CD8-positive, alpha-beta memory T cell (primary cell): ENCODE measurements around the gene IQCH. TPM values are rescaled to one million over a fixed set of nuclear protein-coding genes. Genes with fewer than 3 reads are reported as not detected.
"Not testable (repeated sequence)": the region's sequence is repeated elsewhere in the genome, so short reads cannot be mapped to it uniquely, and the experiment has no call there.

ENCODE experiments used
- CTCF ChIA-PET: fragments of 350-600 bp; sonication (Branson Sonifier 250); formaldehyde crosslinking; loops from one replicate; lab custom pipeline; 2021; ENCODE audit warnings: antibody characterized with exemption; lab: Charles Lee
- POLR2A ChIA-PET: fragments of 350-600 bp; sonication (Branson Sonifier 250); formaldehyde crosslinking; loops from one replicate; lab custom pipeline; 2021; ENCODE audit warnings: antibody characterized with exemption; lab: Charles Lee
- DNase-seq, 5 donors: peaks; one replicate each; pipeline versions ENCODE4 v3.0.0 to v3.0.0-alpha.2; 2020 to 2022; ENCODE audit warnings: mixed read lengths in 1 of 5
- H3K27ac ChIP-seq: one replicate; pipeline ENCODE4 v1.7.0; 2013; ENCODE audit warnings: low read depth, mild to moderate bottlenecking, low read length, moderate library complexity
- H3K27me3 ChIP-seq: 2 replicates; pipeline ENCODE4 v1.7.0; 2013; ENCODE audit warnings: low read length, mild to moderate bottlenecking; ENCODE audit not compliant: insufficient read depth, poor library complexity, severe bottlenecking
- H3K36me3 ChIP-seq: 2 replicates; pipeline ENCODE4 v1.7.0; 2013; ENCODE audit warnings: mild to moderate bottlenecking, low read length, moderate library complexity; ENCODE audit not compliant: insufficient read depth
- H3K4me1 ChIP-seq: 2 replicates; pipeline ENCODE4 v1.7.0; 2013; ENCODE audit warnings: mild to moderate bottlenecking, low read length, moderate library complexity; ENCODE audit not compliant: insufficient read depth
- H3K4me3 ChIP-seq: 2 replicates; pipeline ENCODE4 v1.7.0; 2013; ENCODE audit warnings: mild to moderate bottlenecking, low read length
- H3K9me3 ChIP-seq: 2 replicates; pipeline ENCODE4 v1.7.0; 2013; ENCODE audit warnings: mild to moderate bottlenecking, low read length
- H3K27ac Mint-ChIP-seq, 8 donors: one replicate each; pipeline ENCODE4 v1.8.0; 2020 to 2021; ENCODE audit warnings: mixed read lengths in 8 of 8, mild to moderate bottlenecking in 6 of 8, inconsistent platforms in 3 of 8, moderate library complexity in 3 of 8
- H3K27me3 Mint-ChIP-seq, 2 donors: one replicate each; pipeline ENCODE4 v1.8.0; 2020 to 2021; ENCODE audit warnings: mixed read lengths in 2 of 2, mild to moderate bottlenecking in 1 of 2, moderate library complexity in 1 of 2
- H3K36me3 Mint-ChIP-seq, 3 donors: one replicate each; pipeline ENCODE4 v1.8.0; 2020 to 2021; ENCODE audit warnings: mixed read lengths in 3 of 3, inconsistent platforms in 1 of 3, mild to moderate bottlenecking in 1 of 3
- H3K4me1 Mint-ChIP-seq, 3 donors: one replicate each; pipeline ENCODE4 v1.8.0; 2020 to 2021; ENCODE audit warnings: mixed read lengths in 3 of 3, inconsistent platforms in 1 of 3, mild to moderate bottlenecking in 1 of 3
- H3K4me3 Mint-ChIP-seq, 7 donors: one replicate each; pipeline ENCODE4 v1.8.0; 2020 to 2021; ENCODE audit warnings: mixed read lengths in 7 of 7, mild to moderate bottlenecking in 6 of 7, moderate library complexity in 4 of 7, inconsistent platforms in 2 of 7
- H3K9me3 Mint-ChIP-seq, 5 donors: one replicate each; pipeline ENCODE4 v1.8.0; 2020 to 2022; ENCODE audit warnings: mixed read lengths in 5 of 5, mild to moderate bottlenecking in 3 of 5, moderate library complexity in 2 of 5, inconsistent platforms in 1 of 5
- polyA plus RNA-seq: library from polyadenylated mRNA; unstranded; fragments of 300-500 nt; fragmentation: Illumina TruSeq; gene quantifications from one replicate; pipeline ENCODE4 v1.2.3, GENCODE V29; 2021
- total RNA-seq, 2 experiments: library from RNA; stranded (reverse); gene quantifications; one replicate each; pipeline ENCODE4 v1.2.3, GENCODE V29; 2021

IQCH gene
- total and polyA plus RNA-seq, 3 experiments from 2014 or later, result 0.52 to 1.3 (median 1.0) TPM

DNA sequence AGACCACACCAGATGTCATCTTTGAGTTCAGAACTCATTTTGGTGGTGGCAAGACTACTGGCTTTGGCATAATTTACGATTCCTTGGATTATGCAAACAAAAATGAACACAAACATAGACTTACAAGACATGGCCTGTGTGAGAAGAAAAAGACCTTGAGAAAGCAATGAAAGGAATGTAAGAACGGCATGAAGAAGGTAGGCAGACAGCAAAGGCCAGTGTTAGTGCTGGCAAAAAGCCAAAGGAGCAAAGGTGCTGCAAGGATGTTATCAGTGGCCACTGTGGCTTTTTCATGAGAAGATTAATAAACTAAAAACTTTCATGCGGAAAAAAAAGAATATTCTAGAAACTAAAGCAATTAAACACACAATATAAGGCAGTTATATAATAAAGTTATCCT lies 22.0 kb upstream of the IQCH start:
- Mint-ChIP-seq H3K4me1 (peaks cover 17 to 28% (median 22%) of the 10 kb centered on the region in 3 donors), H3K4me3 (no peak overlapping the region), H3K27me3 (no peaks in the 10 kb centered on the region), H3K27ac (no peak overlapping the region), H3K9me3 (no peaks in the 10 kb centered on the region), H3K36me3 (peaks cover 27 to 80% (median 36%) of the 10 kb centered on the region in 3 donors)
- Histone ChIP-seq H3K4me3 (no peak overlapping the region), H3K27ac (no peak overlapping the region), H3K9me3 (no peaks in the 10 kb centered on the region), H3K4me1 (no peaks in the 10 kb centered on the region), H3K27me3 (no peaks in the 10 kb centered on the region), H3K36me3 (peaks cover 29% of the 10 kb centered on the region)
- CTCF ChIA-PET, result no interaction called here
- DNase-seq, result no peak
- POLR2A ChIA-PET, result interaction anchor here (0.7 kb wide), 1 partner anchor 23 kb away, joined by 3 read pairs; no protein-coding TSS in a partner anchor

DNA sequence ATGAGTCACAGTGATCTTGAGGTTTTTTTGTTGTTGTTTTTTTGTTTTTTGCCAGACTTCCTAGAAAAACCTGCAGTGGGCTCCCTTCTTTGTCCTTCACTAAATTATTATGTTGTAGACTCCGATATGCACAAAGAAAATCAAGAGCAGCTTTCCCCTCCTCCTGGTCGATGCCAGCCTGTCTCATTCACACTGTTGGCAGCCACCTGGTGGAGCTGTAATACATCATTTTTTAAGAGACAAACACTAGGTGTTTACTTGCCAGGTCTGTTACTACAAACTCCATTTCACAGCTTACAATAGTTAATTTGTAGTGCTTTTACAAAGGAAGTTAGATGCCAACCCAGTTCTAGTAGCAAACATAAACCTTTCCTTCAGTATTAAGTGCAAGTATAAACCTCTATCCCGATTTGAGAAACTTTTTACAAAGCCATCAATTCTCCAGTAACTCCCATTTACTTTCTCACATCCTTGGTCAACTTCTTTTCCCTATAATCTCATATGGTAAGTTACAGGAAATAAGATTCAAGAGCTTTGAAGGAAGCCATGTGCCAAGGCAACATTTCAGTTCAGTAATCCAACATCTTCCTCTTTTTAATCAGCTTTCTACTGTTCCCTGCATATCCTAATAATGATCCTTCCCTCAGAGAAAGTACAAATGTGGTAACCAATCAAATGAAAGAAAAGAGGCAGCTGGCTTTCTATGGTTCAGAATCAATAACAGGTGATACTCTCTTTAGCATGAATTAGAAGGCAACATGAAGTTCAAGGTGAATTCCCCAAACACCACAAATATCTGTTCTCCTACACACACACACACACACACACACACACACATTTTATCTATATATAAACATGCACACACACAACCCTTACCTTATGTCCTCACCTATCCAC lies 14.1 kb upstream of the IQCH start:
- peaks cover 2 to 19% (median 6%) of the 10 kb centered on the region in 3 donors for H3K36me3 Mint-ChIP-seq
- no peaks in the 10 kb centered on the region for H3K27me3 ChIP-seq
- peak in 3 of 5 donors; percentile 5 to 53 (median 18) for DNase-seq
- H3K9me3 Mint-ChIP-seq, result no peaks in the 10 kb centered on the region
- H3K27me3 Mint-ChIP-seq, result no peaks in the 10 kb centered on the region
- no peaks in the 10 kb centered on the region for H3K9me3 ChIP-seq
- no peak overlapping the region for H3K27ac ChIP-seq
- POLR2A ChIA-PET, result interaction anchor here (1.2 kb wide), 1 partner anchor 14 kb away, joined by 5 read pairs; the partner anchor contains the start of genes AAGAB and IQCH
- peaks cover 34% of the 10 kb centered on the region for H3K4me1 ChIP-seq
- no peak overlapping the region for H3K4me3 ChIP-seq
- H3K27ac Mint-ChIP-seq, result peak overlapping the region; percentile 43 to 92 (median 83)
- CTCF ChIA-PET, result interaction anchor here (0.7 to 2.2 kb wide), 8 partner anchors 9 to 595 kb away, joined by 3 to 9 read pairs (median 5); partner anchors contain the start of genes AAGAB and IQCH
- H3K36me3 ChIP-seq, result no peaks in the 10 kb centered on the region
- peaks cover 45 to 68% (median 63%) of the 10 kb centered on the region in 3 donors for H3K4me1 Mint-ChIP-seq
- peak overlapping the region in 6 of 7 donors; percentile 58 to 80 (median 68) for H3K4me3 Mint-ChIP-seq

DNA sequence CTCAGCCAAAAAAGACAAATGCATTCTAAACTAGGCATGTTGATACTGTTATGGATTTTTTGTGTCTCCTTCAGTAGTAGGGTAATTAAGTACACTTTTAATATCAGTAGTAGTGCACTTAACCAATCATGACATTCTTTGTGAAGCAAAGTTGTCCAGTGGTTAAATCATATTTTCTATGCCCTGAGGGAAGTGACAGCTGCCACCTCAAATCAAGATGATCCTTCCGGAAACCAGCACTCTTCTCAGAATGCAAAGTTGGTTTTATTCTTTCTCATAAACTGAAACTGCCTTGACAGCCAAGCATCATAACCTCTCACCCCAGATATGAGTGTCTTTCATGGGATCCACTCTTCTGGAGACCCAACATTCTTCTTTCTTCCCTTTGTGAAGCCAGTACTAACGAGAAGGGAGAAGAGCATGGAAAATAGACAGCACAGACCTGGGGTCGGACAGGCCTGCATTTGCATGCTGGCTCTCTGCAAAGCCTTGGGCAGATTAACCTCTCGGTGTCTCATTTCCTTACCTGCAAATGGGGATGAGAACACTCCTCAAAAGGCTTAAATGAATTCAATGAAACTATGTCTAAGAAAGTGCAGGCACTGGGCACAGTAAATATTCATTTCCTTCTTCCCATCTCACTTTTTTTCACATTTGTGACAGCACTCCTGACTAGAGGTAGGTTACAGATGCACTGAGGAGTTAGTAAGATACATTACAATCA lies 13.3 kb upstream of the IQCH start:
- DNase-seq, result peak in 1 of 5 donors; percentile 6
- Mint-ChIP-seq H3K27ac (peak overlapping the region; percentile 43 to 92 (median 83)), H3K4me3 (peak overlapping the region; percentile 3 to 80 (median 67)), H3K4me1 (peaks cover 46 to 70% (median 67%) of the 10 kb centered on the region in 3 donors), H3K36me3 (peaks cover 8 to 18% (median 9%) of the 10 kb centered on the region in 3 donors), H3K9me3 (no peaks in the 10 kb centered on the region), H3K27me3 (no peaks in the 10 kb centered on the region)
- no peak overlapping the region for H3K27ac ChIP-seq
- H3K9me3 ChIP-seq, result no peaks in the 10 kb centered on the region
- no peaks in the 10 kb centered on the region for H3K36me3 ChIP-seq
- ChIA-PET POLR2A (interaction anchor here (1.2 kb wide), 1 partner anchor 13 kb away, joined by 5 read pairs; the partner anchor contains the start of genes AAGAB and IQCH), CTCF (interaction anchor here (1.2 to 2.2 kb wide), 4 partner anchors 10 to 30 kb away, joined by 3 to 6 read pairs (median 4); partner anchors contain the start of genes AAGAB and IQCH)
- H3K4me1 ChIP-seq, result peaks cover 34% of the 10 kb centered on the region
- no peaks in the 10 kb centered on the region for H3K27me3 ChIP-seq
- peak overlapping the region; percentile 44 for H3K4me3 ChIP-seq

DNA sequence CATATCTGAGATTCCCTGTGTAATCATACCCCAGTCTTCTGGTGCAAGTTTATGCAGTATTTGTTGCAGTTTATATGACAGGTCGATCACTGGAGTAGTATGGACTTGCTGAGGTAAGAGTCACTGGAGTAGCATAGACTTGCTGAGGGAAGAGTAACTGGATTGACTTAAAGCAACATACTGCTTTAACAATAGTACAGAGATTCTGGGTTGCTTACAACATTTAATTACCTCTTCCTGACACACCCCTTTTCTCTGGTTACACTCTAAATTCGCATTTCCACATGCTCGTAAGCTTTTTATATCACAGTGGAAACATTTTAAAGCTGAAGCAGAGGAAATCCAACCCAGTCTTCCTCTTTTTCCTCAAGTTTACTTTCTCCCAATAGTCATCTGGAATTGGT lies 11.9 kb upstream of the IQCH start:
- Mint-ChIP-seq H3K4me1 (peaks cover 46 to 67% (median 61%) of the 10 kb centered on the region in 3 donors), H3K27ac (peak overlapping the region; percentile 22 to 86 (median 63)), H3K36me3 (peaks cover 15 to 29% (median 19%) of the 10 kb centered on the region in 3 donors), H3K4me3 (peak overlapping the region in 5 of 7 donors; percentile 7 to 61 (median 16)), H3K27me3 (no peaks in the 10 kb centered on the region), H3K9me3 (peaks cover 0 to 4% (median 0%) of the 10 kb centered on the region in 5 donors)
- H3K36me3 ChIP-seq, result no peaks in the 10 kb centered on the region
- DNase-seq, result no peak
- ChIA-PET POLR2A (no interaction called here), CTCF (no interaction called here)
- no peak overlapping the region for H3K4me3 ChIP-seq
- no peak overlapping the region for H3K27ac ChIP-seq
- H3K27me3 ChIP-seq, result no peaks in the 10 kb centered on the region
- peaks cover 34% of the 10 kb centered on the region for H3K4me1 ChIP-seq
- H3K9me3 ChIP-seq, result no peaks in the 10 kb centered on the region

DNA sequence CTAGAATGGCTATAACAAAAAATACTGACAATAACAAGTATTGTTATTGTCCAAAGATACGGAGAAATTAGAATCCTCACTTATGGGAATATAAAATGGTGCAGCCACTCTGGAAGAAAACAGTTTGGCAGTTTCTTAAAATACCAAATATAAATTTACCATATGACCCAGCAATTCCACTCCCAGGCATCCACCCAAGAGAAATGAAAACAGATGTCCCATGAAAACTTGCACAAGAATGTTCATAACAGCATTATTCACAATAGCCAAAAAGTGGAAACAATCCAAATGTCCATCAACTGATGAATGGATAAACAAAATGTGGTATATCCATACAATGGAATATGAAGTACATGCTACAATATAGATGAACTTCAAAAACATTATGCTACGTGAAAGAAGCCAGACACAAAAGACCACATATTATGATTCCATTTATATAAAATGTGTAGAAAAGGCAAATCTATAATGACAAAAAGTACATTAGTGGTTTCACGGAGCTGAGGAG lies 9.6 kb upstream of the IQCH start:
- Histone ChIP-seq H3K27me3 (no peaks in the 10 kb centered on the region), H3K36me3 (no peaks in the 10 kb centered on the region), H3K4me1 (peaks cover 30% of the 10 kb centered on the region), H3K27ac (no peak overlapping the region), H3K4me3 (no peak overlapping the region), H3K9me3 (no peaks in the 10 kb centered on the region)
- peaks cover 15 to 30% (median 19%) of the 10 kb centered on the region in 3 donors for H3K36me3 Mint-ChIP-seq
- DNase-seq, result no peak
- H3K27me3 Mint-ChIP-seq, result no peaks in the 10 kb centered on the region
- ChIA-PET POLR2A (no interaction called here), CTCF (no interaction called here)
- H3K4me1 Mint-ChIP-seq, result peaks cover 47 to 74% (median 66%) of the 10 kb centered on the region in 3 donors
- no peak overlapping the region for H3K4me3 Mint-ChIP-seq
- H3K27ac Mint-ChIP-seq, result peak overlapping the region in 1 of 8 donors; percentile 54
- H3K9me3 Mint-ChIP-seq, result peaks cover 0 to 6% (median 0%) of the 10 kb centered on the region in 5 donors

DNA sequence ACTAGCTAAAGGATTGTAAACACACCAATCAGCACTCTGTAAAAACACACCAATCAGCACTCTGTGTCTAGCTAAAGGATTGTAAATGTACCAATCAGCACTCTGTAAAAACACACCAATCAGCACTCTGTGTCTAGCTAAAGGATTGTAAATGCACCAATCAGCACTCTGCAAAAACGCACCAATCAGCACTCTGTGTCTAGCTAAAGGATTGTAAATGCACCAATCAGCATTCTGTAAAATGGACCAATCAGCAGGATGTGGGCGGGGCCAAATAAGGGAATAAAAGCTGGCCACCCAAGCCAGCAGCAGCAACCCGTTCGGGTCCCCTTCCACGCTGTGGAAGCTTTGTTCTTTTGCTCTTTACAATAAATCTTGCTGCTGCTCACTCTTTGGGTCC lies 8.0 kb upstream of the IQCH start:
- H3K4me3 Mint-ChIP-seq, POLR2A ChIA-PET, H3K27ac ChIP-seq, H3K27me3 ChIP-seq, CTCF ChIA-PET, H3K9me3 ChIP-seq, H3K4me3 ChIP-seq, H3K27me3 Mint-ChIP-seq, H3K36me3 ChIP-seq, H3K9me3 Mint-ChIP-seq, DNase-seq: not testable (repeated sequence)
- Mint-ChIP-seq H3K36me3 (peaks cover 15 to 31% (median 19%) of the 10 kb centered on the region in 3 donors), H3K27ac (peak overlapping the region in 1 of 8 donors; percentile 17), H3K4me1 (peaks cover 37 to 68% (median 62%) of the 10 kb centered on the region in 3 donors)
- H3K4me1 ChIP-seq, result peaks cover 14% of the 10 kb centered on the region

DNA sequence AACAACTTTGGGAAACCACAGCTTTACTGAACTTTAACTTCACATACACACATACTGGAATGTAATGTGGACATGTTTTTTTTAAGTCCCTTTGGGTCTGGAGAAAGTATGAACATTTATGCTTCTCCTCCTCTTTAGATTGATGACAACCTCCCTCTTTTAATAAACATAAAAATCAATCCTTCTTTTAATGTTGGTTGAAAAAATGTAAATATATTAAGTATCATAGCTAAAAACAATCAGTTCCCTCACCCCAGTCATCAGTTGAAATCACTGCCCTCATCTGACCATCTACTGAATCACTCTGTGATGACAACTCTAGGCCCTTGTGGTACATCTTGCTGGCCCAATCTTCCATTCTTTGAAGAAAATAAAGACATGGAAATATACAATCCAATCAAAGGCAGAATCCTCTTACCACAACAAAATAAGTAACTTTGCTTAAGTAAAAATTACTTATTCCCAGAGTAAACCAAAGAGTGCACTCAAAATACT lies 6.5 kb upstream of the IQCH start:
- H3K4me1 ChIP-seq, result peaks cover 9% of the 10 kb centered on the region
- Mint-ChIP-seq H3K9me3 (peaks cover 0 to 6% (median 0%) of the 10 kb centered on the region in 5 donors), H3K4me1 (peaks cover 41 to 69% (median 65%) of the 10 kb centered on the region in 3 donors), H3K36me3 (peaks cover 15 to 31% (median 22%) of the 10 kb centered on the region in 3 donors), H3K4me3 (no peak overlapping the region), H3K27me3 (no peaks in the 10 kb centered on the region), H3K27ac (peak overlapping the region in 4 of 8 donors; percentile 7 to 20 (median 10))
- no peaks in the 10 kb centered on the region for H3K27me3 ChIP-seq
- no peak for DNase-seq
- no peak overlapping the region for H3K27ac ChIP-seq
- H3K9me3 ChIP-seq, result no peaks in the 10 kb centered on the region
- H3K36me3 ChIP-seq, result no peaks in the 10 kb centered on the region
- H3K4me3 ChIP-seq, result no peak overlapping the region
- ChIA-PET POLR2A (interaction anchor here (0.5 kb wide), 1 partner anchor 245 kb away, joined by 3 read pairs; no protein-coding TSS in a partner anchor), CTCF (no interaction called here)
